Adrenal gland (tissue), 5 donors: ENCODE results near the gene THAP12.

Experiments
- CTCF ChIP-seq, 6 experiments: fragments of 450-650 bp in 4 of 6; fragments of 200-600 bp in 2 of 6; sonication (generic) in 1 of 6; IDR thresholded peaks; 1 replicate in 5 of 6; 2 replicates in 1 of 6; pipeline versions ENCODE4 v1.5.1 to v1.8.0; 2016 to 2021; ENCODE audit warnings: antibody characterized with exemption in 6 of 6, mild to moderate bottlenecking in 2 of 6, moderate library complexity in 1 of 6
- POLR2A ChIP-seq, 2 donors: fragments of 450-650 bp; IDR thresholded peaks; one replicate each; pipeline ENCODE4 v1.6.1; 2017; ENCODE audit warnings: antibody characterized with exemption in 2 of 2, mild to moderate bottlenecking in 2 of 2, moderate library complexity in 1 of 2
- donor health status: DM: no; HTN: no; CAD: no.

- TF ChIP-seq CTCF (IDR thresholded peaks at IDR 0.05), result no peak
- TF ChIP-seq POLR2A (IDR thresholded peaks at IDR 0.05), result no peak
Observed at GRCh38 chr11:76322942-76323341, 58.0 kb downstream of the THAP12 start.
